ENCODE measurements around the gene FAM83D.
A peak's percentile ranks its signal among the peaks of the same experiment; 100 is the strongest.

Gene FAM83D

DNA sequence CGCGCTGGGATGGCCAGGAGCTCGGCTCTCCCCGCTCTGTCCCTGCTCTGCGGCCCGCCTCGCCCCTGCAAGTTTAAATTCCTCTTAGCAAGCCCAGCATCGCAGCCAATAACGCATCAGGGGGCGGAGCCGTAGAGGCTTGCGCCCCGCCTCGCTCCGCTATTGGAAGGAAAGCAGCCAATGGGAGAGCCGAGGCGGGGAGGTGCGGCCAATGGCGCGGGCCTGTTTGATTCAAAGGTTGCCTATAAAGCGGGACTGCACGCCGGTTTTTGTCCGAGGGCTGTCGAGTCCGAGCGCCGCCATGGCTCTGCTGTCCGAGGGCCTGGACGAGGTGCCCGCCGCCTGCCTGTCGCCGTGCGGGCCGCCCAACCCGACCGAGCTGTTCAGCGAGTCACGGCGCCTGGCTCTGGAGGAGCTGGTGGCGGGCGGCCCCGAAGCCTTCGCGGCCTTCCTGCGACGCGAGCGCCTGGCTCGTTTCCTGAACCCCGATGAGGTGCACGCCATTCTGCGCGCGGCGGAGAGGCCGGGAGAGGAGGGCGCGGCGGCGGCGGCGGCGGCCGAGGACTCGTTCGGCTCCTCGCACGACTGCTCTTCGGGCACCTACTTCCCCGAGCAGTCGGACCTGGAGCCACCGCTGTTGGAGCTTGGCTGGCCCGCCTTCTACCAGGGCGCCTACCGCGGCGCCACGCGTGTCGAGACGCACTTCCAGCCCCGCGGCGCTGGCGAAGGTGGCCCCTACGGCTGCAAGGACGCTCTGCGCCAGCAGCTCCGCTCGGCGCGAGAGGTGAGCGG, at the start of gene FAM83D:
TSS of gene FAM83D (plus strand) at position 276 of the 792 bp plus-strand sequence. CDS start at position 302, 26 bp downstream.
- Histone ChIP-seq H3K9me3 (ENCODE audit: insufficient read depth, low read length) (no peaks in the 10 kb centered on the region), H3K9ac (ENCODE audit: low read length) (peak within 1 kb of the TSS; percentile 91), H3K4me3 (ENCODE audit: low read length) (peak within 1 kb of the TSS; percentile 94), H3K79me2 (ENCODE audit: low read length) (peaks cover 52% of the 10 kb centered on the region), H3K27me3 (ENCODE audit: low read depth, low read length) (no peaks in the 10 kb centered on the region), H4K20me1 (ENCODE audit: insufficient read depth, low read length) (peaks cover 34% of the 10 kb centered on the region), H3K4me1 (ENCODE audit: low read length) (peaks cover 34% of the 10 kb centered on the region), H3K27ac (ENCODE audit: low read length) (peak within 1 kb of the TSS; percentile 58), H2AFZ (ENCODE audit: low read depth, low read length) (0 out of 2 replicates have a peak within 1 kb of the TSS, but pooled peaks have one; percentile 0), H3K4me2 (ENCODE audit: low read length) (peak within 1 kb of the TSS; percentile 93), H3K36me3 (replicated peaks; ENCODE audit: low read depth, low read length) (peaks cover 50% of the 10 kb centered on the region)
- no peak for TF ChIP-seq CTCF (IDR thresholded peaks at IDR 0.05; ENCODE audit: low read depth, low read length)
- TF ChIP-seq EZH2phosphoT487 (IDR thresholded peaks at IDR 0.05; ENCODE audit: low read depth) = no peak

DNA sequence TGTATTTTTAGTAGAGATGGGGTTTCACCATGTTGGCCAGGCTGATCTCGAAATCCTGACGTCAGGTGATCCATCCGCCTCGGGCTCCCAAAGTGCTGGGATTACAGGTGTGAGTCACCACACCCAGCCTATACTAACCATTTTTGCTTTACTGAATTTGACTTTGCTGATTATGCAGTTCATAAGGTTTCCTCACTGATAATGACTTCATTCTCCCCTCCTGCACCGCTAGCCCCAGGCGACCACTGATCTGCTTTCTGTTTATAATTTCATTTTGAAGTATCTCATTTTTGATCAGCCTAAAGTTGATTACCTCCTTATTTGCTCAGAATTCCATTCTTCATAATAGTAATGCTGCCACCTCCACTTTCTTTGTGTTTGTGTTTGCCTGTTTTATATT, 48.7 kb upstream of the FAM83D start:
- Histone ChIP-seq H3K4me1 (ENCODE audit: low read length) (peaks cover 99% of the 10 kb centered on the region), H2AFZ (ENCODE audit: low read depth, low read length) (no peak overlapping the region), H3K79me2 (ENCODE audit: low read length) (peaks cover 93% of the 10 kb centered on the region), H3K9ac (ENCODE audit: low read length) (peak overlapping the region; percentile 5; the same call in 1 of the 2 replicates), H3K27ac (ENCODE audit: low read length) (peak overlapping the region; percentile 93), H4K20me1 (ENCODE audit: insufficient read depth, low read length) (peaks cover 23% of the 10 kb centered on the region), H3K36me3 (replicated peaks; ENCODE audit: low read depth, low read length) (peaks cover 39% of the 10 kb centered on the region), H3K27me3 (ENCODE audit: low read depth, low read length) (no peaks in the 10 kb centered on the region), H3K4me2 (ENCODE audit: low read length) (peak overlapping the region; percentile 21; the same call in 1 of the 2 replicates), H3K9me3 (ENCODE audit: insufficient read depth, low read length) (no peaks in the 10 kb centered on the region), H3K4me3 (ENCODE audit: low read length) (no peak overlapping the region)
- TF ChIP-seq CTCF (IDR thresholded peaks at IDR 0.05; ENCODE audit: low read depth, low read length) (no peak), EZH2phosphoT487 (IDR thresholded peaks at IDR 0.05; ENCODE audit: low read depth) (no peak)

DNA sequence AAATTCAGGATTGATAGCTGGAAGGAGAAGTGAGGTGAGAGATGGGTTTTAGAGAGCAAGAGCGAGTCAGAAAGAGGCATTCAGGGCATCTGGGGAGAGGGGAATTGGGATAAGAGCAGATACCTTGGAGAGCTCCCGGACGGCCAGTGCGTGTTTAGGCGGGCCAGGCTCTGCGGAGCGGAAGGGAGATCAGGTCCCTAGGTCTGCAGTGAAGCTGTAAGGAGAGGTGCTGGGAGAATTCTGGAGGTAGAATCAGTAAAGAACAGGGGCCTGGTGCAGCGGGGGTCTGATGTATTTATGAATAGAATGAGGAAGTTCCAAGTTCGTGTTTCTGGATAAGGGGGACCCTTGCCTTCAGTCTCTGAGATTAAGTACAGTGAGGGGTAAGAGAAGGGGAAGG, 47.4 kb upstream of the FAM83D start:
- H3K4me3 ChIP-seq (ENCODE audit: low read length) = no peak overlapping the region
- no peak overlapping the region for H2AFZ ChIP-seq (ENCODE audit: low read depth, low read length)
- peak overlapping the region; percentile 93 for H3K27ac ChIP-seq (ENCODE audit: low read length)
- peaks cover 99% of the 10 kb centered on the region for H3K4me1 ChIP-seq (ENCODE audit: low read length)
- TF ChIP-seq CTCF (IDR thresholded peaks at IDR 0.05; ENCODE audit: low read depth, low read length) = no peak
- TF ChIP-seq EZH2phosphoT487 (IDR thresholded peaks at IDR 0.05; ENCODE audit: low read depth) = no peak
- H3K9ac ChIP-seq (ENCODE audit: low read length) = peak overlapping the region; percentile 15
- H4K20me1 ChIP-seq (ENCODE audit: insufficient read depth, low read length) = peaks cover 37% of the 10 kb centered on the region
- H3K4me2 ChIP-seq (ENCODE audit: low read length) = peak overlapping the region; percentile 13
- H3K27me3 ChIP-seq (ENCODE audit: low read depth, low read length) = no peaks in the 10 kb centered on the region
- H3K36me3 ChIP-seq (replicated peaks; ENCODE audit: low read depth, low read length) = peaks cover 52% of the 10 kb centered on the region
- no peaks in the 10 kb centered on the region for H3K9me3 ChIP-seq (ENCODE audit: insufficient read depth, low read length)
- peaks cover 95% of the 10 kb centered on the region for H3K79me2 ChIP-seq (ENCODE audit: low read length)

- no peaks in the 10 kb centered on the region for H3K9me3 ChIP-seq (ENCODE audit: insufficient read depth, low read length)
- H3K27me3 ChIP-seq (ENCODE audit: low read depth, low read length) = no peaks in the 10 kb centered on the region
- H3K36me3 ChIP-seq (replicated peaks; ENCODE audit: low read depth, low read length) = peaks cover 56% of the 10 kb centered on the region
- H3K79me2 ChIP-seq (ENCODE audit: low read length) = peaks cover 99% of the 10 kb centered on the region
- peak overlapping the region; percentile 1; the same call in 1 of the 2 replicates for H3K9ac ChIP-seq (ENCODE audit: low read length)
- peak overlapping the region; percentile 11 for H3K4me2 ChIP-seq (ENCODE audit: low read length)
- H2AFZ ChIP-seq (ENCODE audit: low read depth, low read length) = no peak overlapping the region
- H4K20me1 ChIP-seq (ENCODE audit: insufficient read depth, low read length) = peaks cover 50% of the 10 kb centered on the region
- TF ChIP-seq CTCF (IDR thresholded peaks at IDR 0.05; ENCODE audit: low read depth, low read length) (no peak), EZH2phosphoT487 (IDR thresholded peaks at IDR 0.05; ENCODE audit: low read depth) (no peak)
- peak overlapping the region; percentile 25 for H3K27ac ChIP-seq (ENCODE audit: low read length)
- peaks cover 83% of the 10 kb centered on the region for H3K4me1 ChIP-seq (ENCODE audit: low read length)
- no peak overlapping the region for H3K4me3 ChIP-seq (ENCODE audit: low read length)
Observed at GRCh38 chr20:38880952-38881735, 45.1 kb upstream of the FAM83D start.

Measured in OCI-LY3 (cell line).